ENCODE results near the gene PDGFRB.

DNA sequence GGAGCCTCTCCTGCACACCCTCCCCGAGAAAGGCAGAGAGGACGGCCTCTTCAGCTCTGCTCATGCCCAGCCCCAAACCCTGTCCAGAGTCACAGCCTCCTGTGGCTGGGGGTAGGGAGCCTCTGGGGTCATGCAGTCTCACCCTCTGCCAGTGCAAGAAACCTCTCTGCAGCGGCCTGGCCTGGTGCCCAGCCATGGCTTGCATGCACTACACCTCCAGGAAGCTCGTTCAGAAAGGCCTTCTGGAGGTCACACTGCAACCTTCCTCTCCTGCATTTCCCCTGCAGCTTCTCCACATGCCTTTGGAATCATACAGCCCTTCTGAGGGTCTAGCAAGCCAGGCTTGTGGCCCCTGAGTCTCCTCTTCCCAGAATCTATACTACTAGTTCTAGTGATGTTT lies 87.2 kb downstream of the PDGFRB start:
- TF ChIP-seq CTCF (conservative IDR thresholded peaks at IDR 0.05 in 1 of 2, IDR thresholded peaks at IDR 0.05 in 1 of 2; ENCODE audit: low read depth in 1 of 2, low read length in 2 of 2) (no peak), EZH2 (IDR thresholded peaks at IDR 0.05; ENCODE audit: low read length, missing control alignments) (no peak)

Measured in fibroblast of lung (primary cell).